OCI-LY1 (cell line): ENCODE measurements around the gene FAN1.

ENCODE experiments used
- H2AFZ ChIP-seq: fragments of 200-600 bp; sonication (generic), shearing (Covaris generic); 2 replicates; pipeline ENCODE4 v1.6.0; 2014; ENCODE audit warnings: antibody characterized with exemption, mild to moderate bottlenecking, low read length
- H3F3A ChIP-seq: fragments of 200-600 bp; sonication (generic), shearing (Covaris generic); 2 replicates; pipeline ENCODE4 v1.6.0; 2014; ENCODE audit warnings: mild to moderate bottlenecking, antibody characterized with exemption, low read length, moderate library complexity; ENCODE audit not compliant: insufficient read depth
- H3K27ac ChIP-seq: fragments of 200-600 bp; sonication (generic); 2 replicates; pipeline ENCODE4 v1.5.1; 2014; ENCODE audit warnings: low read length, mixed run types, mild to moderate bottlenecking, low read depth; ENCODE audit not compliant: poor library complexity, severe bottlenecking
- H3K27me3 ChIP-seq: fragments of 200-600 bp; sonication (generic); 2 replicates; pipeline ENCODE4 v1.6.0; 2014; ENCODE audit warnings: antibody characterized with exemption, mild to moderate bottlenecking, low read length, moderate library complexity; ENCODE audit not compliant: insufficient read depth
- H3K36me3 ChIP-seq: fragments of 200-600 bp; sonication (generic); 2 replicates; pipeline ENCODE4 v1.6.1; 2014; ENCODE audit warnings: mild to moderate bottlenecking, antibody characterized with exemption, low read length, moderate library complexity, mixed read lengths; ENCODE audit not compliant: insufficient read depth
- H3K4me1 ChIP-seq: fragments of 200-600 bp; sonication (generic); 2 replicates; pipeline ENCODE4 v1.5.1; 2014; ENCODE audit warnings: mild to moderate bottlenecking, low read length, moderate library complexity; ENCODE audit not compliant: insufficient read depth, severe bottlenecking
- H3K4me2 ChIP-seq: fragments of 200-600 bp; sonication (generic), shearing (Covaris generic); 2 replicates; pipeline ENCODE4 v1.6.1; 2014; ENCODE audit warnings: low read length
- H3K4me3 ChIP-seq: fragments of 200-600 bp; sonication (generic); 2 replicates; pipeline ENCODE4 v1.5.1; 2014; ENCODE audit warnings: low read length, low read depth, mild to moderate bottlenecking, mixed read lengths; ENCODE audit not compliant: poor library complexity, severe bottlenecking
- H3K79me2 ChIP-seq: fragments of 200-600 bp; shearing (Covaris generic); 2 replicates; pipeline ENCODE4 v1.6.1; 2016; ENCODE audit warnings: mixed run types, low read length, mixed read lengths; ENCODE audit not compliant: insufficient read depth
- H3K9ac ChIP-seq: fragments of 200-600 bp; sonication (generic), shearing (Covaris generic); 2 replicates; pipeline ENCODE4 v1.6.1; 2014; ENCODE audit warnings: mild to moderate bottlenecking, low read length, mixed read lengths
- H3K9me2 ChIP-seq: fragments of 200-600 bp; sonication (generic), shearing (Covaris generic); 2 replicates; pipeline ENCODE4 v1.6.1; 2014; ENCODE audit warnings: low read depth, mild to moderate bottlenecking, low read length, mixed read lengths
- H3K9me3 ChIP-seq: fragments of 200-600 bp; shearing (Covaris generic); 2 replicates; pipeline ENCODE4 v1.6.1; 2014; ENCODE audit warnings: low read length, mixed read lengths
- H4K20me1 ChIP-seq: fragments of 200-600 bp; sonication (generic), shearing (Covaris generic); 2 replicates; pipeline ENCODE4 v1.6.0; 2016; ENCODE audit warnings: mild to moderate bottlenecking, low read length; ENCODE audit not compliant: insufficient read depth
- CTCF ChIP-seq: fragments of 200-600 bp; sonication (generic), shearing (Covaris generic); IDR thresholded peaks from 2 replicates; pipeline ENCODE4 v1.5.1; 2017; ENCODE audit warnings: mild to moderate bottlenecking, antibody characterized with exemption, low read length, moderate library complexity, mixed read lengths
- EZH2 ChIP-seq: fragments of 200-600 bp; sonication (generic), shearing (Covaris generic); IDR thresholded peaks from 2 replicates; pipeline ENCODE4 v1.8.0; 2017; ENCODE audit warnings: borderline replicate concordance, mixed run types, mild to moderate bottlenecking, antibody characterized with exemption, low read length, moderate library complexity, mixed read lengths

The FAN1 gene

GRCh38 chr15:30901889-30902288, 1.8 kb upstream of the FAN1 start:
- no peaks in the 10 kb centered on the region for H3K36me3 ChIP-seq
- no peak overlapping the region for H3K9ac ChIP-seq
- no peaks in the 10 kb centered on the region for H3K79me2 ChIP-seq
- no peak overlapping the region for H3K4me3 ChIP-seq
- TF ChIP-seq CTCF (no peak), EZH2 (no peak)
- no peaks in the 10 kb centered on the region for H3K9me3 ChIP-seq
- peaks cover 40% of the 10 kb centered on the region for H3K4me1 ChIP-seq
- H3K9me2 ChIP-seq: no peaks in the 10 kb centered on the region
- no peaks in the 10 kb centered on the region for H3F3A ChIP-seq
- no peak overlapping the region for H3K4me2 ChIP-seq
- no peak overlapping the region for H2AFZ ChIP-seq
- no peaks in the 10 kb centered on the region for H3K27me3 ChIP-seq
- peak overlapping the region; percentile 33 for H3K27ac ChIP-seq
- no peaks in the 10 kb centered on the region for H4K20me1 ChIP-seq

GRCh38 chr15:30904812-30905211, 1.1 kb downstream of the FAN1 start:
- Histone ChIP-seq H3K9ac (peak overlapping the region; percentile 68), H3K27me3 (no peaks in the 10 kb centered on the region), H3F3A (no peaks in the 10 kb centered on the region), H3K79me2 (no peaks in the 10 kb centered on the region), H3K9me3 (no peaks in the 10 kb centered on the region), H3K4me3 (peak overlapping the region; percentile 69), H4K20me1 (no peaks in the 10 kb centered on the region), H3K4me2 (peak overlapping the region; percentile 63), H3K36me3 (peaks cover 16% of the 10 kb centered on the region; the same call in 1 of the 2 replicates), H3K27ac (peak overlapping the region; percentile 72), H2AFZ (no peak overlapping the region), H3K9me2 (no peaks in the 10 kb centered on the region), H3K4me1 (peaks cover 46% of the 10 kb centered on the region)
- TF ChIP-seq CTCF (no peak), EZH2 (no peak)

- Histone ChIP-seq H3K79me2 (no peaks in the 10 kb centered on the region), H4K20me1 (no peaks in the 10 kb centered on the region), H2AFZ (no peak overlapping the region), H3K36me3 (peaks cover 23% of the 10 kb centered on the region; the same call in 1 of the 2 replicates), H3K4me3 (no peak overlapping the region), H3K27me3 (no peaks in the 10 kb centered on the region), H3K4me2 (peak overlapping the region; percentile 16; the same call in 1 of the 2 replicates), H3K4me1 (peaks cover 46% of the 10 kb centered on the region), H3F3A (no peaks in the 10 kb centered on the region), H3K27ac (peak overlapping the region; percentile 72), H3K9me2 (no peaks in the 10 kb centered on the region), H3K9me3 (no peaks in the 10 kb centered on the region), H3K9ac (no peak overlapping the region)
- no peak for TF ChIP-seq CTCF
- no peak for TF ChIP-seq EZH2
Measured at GRCh38 chr15:30905821-30906220, 2.1 kb downstream of the FAN1 start.
